Activated naive CD8-positive, alpha-beta T cell treated with anti-CD3 and anti-CD28 coated beads for 36 hours (primary cell): ENCODE data around the gene VIPR2. TPM values are rescaled to one million over a fixed set of nuclear protein-coding genes. Genes with fewer than 3 reads are reported as not detected.

ENCODE experiments used
- DNase-seq: peaks from one replicate; pipeline ENCODE4 v3.0.0; 2021
- H3K27ac Mint-ChIP-seq: one replicate; pipeline ENCODE4 v1.8.0; 2022; ENCODE audit warnings: mild to moderate bottlenecking, moderate library complexity, mixed read lengths
- H3K27me3 Mint-ChIP-seq: one replicate; pipeline ENCODE4 v1.8.0; 2022; ENCODE audit warnings: mild to moderate bottlenecking, mixed read lengths
- H3K36me3 Mint-ChIP-seq: one replicate; pipeline ENCODE4 v1.8.0; 2021; ENCODE audit warnings: mild to moderate bottlenecking, mixed read lengths
- H3K4me1 Mint-ChIP-seq: one replicate; pipeline ENCODE4 v1.8.0; 2021; ENCODE audit warnings: mixed read lengths
- H3K4me3 Mint-ChIP-seq: one replicate; pipeline ENCODE4 v1.8.0; 2022; ENCODE audit warnings: mild to moderate bottlenecking, moderate library complexity, mixed read lengths
- H3K9me3 Mint-ChIP-seq: one replicate; pipeline ENCODE4 v1.8.0; 2022; ENCODE audit warnings: mixed read lengths
- total RNA-seq, 2 experiments: library from RNA; stranded (reverse); gene quantifications; one replicate each; pipeline ENCODE4 v1.2.3, GENCODE V29; 2021

The VIPR2 gene
- total RNA-seq, 2 experiments from 2014 or later: not detected

DNA sequence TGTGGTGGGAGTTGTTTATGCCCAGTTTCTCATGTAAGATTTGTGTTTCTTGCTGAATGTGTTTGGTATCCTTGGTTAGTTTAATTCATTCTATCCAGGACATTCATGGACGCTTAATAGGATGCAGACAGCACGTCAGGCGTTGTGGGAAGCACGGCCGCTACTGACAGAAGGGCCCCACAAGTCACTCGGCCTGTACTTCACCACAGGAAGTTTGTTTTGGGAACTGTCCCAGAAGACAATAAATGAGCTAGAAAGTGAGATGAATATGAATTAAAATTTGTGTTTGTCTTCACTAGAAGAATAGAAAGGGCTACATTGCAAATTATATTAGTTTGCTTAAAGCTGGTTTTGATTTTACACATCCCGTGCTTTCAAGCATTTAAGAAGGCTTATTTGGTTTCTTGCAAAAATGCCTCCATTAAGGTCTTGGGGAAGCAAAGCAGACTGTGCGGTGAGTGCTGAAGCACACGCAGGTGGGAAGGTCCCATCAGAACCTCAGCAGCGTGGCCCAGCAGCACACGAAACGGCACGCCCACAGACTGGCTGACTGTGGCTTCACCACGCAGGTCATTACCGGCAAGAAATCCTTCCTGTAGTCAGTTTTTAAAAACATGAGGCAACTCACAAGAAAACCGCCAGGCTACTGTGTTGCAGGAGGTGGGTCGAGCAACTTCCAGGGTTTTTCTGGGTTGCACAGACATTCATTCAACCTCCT, 74.1 kb downstream of the VIPR2 start:
- Mint-ChIP-seq H3K9me3 (no peaks in the 10 kb centered on the region), H3K36me3 (no peaks in the 10 kb centered on the region), H3K27ac (no peak overlapping the region), H3K27me3 (peaks cover 4% of the 10 kb centered on the region), H3K4me1 (peaks cover 19% of the 10 kb centered on the region), H3K4me3 (no peak overlapping the region)
- DNase-seq: peak; percentile 21

DNA sequence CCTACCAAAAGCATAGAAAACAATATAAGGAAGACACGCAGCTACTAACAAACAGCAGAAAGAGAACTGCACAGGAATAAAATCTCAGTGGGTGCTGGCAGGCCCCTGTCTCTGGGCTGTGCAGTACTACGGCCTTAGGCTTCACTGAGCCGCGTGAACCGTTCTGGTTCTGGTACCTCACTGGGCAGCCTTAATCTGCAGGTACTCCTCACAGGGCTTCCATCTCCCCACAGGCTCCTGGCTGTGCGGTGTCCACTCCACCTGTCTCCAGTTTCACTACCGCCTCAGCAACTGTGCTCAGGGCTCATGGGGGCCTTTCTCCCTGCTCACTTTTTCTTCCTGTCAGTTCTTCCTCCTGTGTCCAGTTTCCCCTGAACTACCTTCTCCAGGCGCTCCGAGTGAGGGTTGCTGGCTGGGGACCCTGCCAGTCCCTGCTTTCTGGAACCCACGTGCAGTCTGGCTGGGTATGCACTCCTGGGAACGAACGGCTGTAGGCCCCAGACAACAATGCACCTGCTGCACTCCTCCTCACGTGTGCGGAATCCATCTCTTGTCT, 75.7 kb downstream of the VIPR2 start:
- H3K27me3 Mint-ChIP-seq: peaks cover 4% of the 10 kb centered on the region
- H3K27ac Mint-ChIP-seq: no peak overlapping the region
- no peak for DNase-seq
- H3K9me3 Mint-ChIP-seq: no peaks in the 10 kb centered on the region
- H3K4me3 Mint-ChIP-seq: no peak overlapping the region
- peaks cover 19% of the 10 kb centered on the region for H3K4me1 Mint-ChIP-seq
- H3K36me3 Mint-ChIP-seq: no peaks in the 10 kb centered on the region

DNA sequence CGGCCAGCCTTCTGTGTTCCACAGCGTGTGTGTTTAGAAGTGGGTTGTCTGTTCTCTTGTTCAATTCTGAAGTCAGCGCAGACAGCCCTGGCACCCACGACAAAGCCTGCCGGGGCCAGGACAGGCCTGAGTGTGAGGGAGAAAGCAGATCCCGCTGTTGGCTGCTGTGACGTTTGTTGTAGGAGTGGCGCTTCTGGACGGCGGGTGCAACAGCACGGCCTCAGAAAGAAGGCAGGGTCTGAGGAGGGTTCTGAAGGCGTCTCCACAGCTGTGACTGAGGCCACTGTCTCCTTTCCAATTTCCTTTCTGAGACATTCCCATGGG, 76.2 kb downstream of the VIPR2 start:
- peaks cover 19% of the 10 kb centered on the region for H3K4me1 Mint-ChIP-seq
- no peak for DNase-seq
- H3K36me3 Mint-ChIP-seq: no peaks in the 10 kb centered on the region
- no peak overlapping the region for H3K4me3 Mint-ChIP-seq
- no peak overlapping the region for H3K27ac Mint-ChIP-seq
- H3K27me3 Mint-ChIP-seq: peaks cover 4% of the 10 kb centered on the region
- no peaks in the 10 kb centered on the region for H3K9me3 Mint-ChIP-seq

DNA sequence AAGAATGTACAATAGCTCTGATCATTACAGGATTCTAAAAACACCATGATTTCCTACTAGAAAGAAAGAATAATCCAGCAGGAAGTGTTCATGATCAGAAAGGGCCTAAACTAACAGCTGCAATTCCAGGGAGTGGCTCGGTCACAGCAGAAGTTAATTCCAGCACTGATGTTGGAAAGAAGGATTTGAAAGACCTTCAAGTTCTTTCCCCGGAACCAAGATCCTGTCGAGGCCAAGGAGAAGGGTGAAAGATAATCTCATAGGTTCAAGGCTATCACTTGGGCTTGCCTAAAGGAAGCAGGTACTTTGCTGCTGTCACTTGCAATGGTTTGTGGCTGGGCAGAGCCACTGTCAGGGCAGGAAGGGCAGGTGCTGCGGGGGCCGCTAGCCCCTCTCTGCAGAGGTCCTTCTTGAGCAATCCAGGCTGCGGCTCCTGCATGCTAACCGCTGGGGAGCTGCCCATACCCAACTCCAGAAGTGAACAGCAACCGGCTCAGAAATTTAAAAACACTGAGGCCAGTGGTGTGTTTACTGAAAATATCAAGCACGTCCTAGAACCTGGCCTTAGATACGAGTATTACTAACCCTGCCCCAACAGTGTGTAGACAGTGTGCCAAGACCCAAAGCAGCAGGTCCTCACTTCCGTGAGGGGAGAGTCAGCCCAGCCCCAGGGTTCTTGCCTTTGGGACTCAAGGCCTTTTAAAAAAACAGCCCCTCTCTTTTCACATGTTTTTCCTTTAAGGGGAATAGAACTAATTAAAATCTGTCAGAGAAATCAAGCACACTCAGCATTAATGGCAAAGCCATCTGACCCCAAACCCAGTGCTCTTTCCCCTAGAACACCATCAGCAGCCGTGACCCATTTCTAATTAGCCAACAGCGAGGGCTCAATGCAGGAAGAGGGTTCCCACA, 76.8 kb downstream of the VIPR2 start:
- DNase-seq: no peak
- Mint-ChIP-seq H3K27me3 (peaks cover 4% of the 10 kb centered on the region), H3K4me1 (peaks cover 19% of the 10 kb centered on the region), H3K4me3 (peak overlapping the region; percentile 29), H3K36me3 (no peaks in the 10 kb centered on the region), H3K9me3 (no peaks in the 10 kb centered on the region), H3K27ac (no peak overlapping the region)

DNA sequence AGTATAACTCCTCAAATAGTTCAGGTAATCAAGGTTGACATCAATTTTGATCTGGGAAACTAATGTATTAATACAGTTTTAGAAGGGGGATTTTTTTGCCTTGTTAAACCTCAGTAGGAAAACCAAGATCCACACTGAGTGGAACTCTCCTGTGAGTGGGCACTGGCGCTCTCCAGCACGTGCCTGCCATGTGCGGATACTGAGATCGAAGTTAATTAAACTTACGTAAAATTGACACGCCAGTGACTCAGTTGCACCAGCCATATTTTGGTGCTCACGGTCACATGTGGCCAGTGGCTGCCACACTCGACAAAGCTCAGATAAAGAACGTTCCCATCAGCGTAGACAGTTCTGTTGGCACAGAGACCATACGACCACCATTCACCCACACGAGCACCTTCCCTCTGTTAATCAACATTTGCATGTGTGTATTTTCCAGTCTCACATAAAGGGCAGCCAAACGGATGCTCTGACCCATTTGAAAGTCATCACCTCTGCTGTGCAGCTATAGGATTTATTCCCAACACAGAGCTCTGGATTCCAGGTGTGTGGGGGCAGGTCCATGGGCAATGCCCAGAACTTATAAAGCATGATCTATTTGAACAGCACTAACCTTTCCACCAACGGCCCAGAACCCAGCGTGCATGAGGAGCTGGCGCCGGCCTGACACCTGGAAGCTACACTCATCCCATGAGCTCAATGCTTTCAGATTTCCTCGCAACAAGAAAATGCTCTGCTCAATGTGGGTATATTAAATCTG, 77.7 kb downstream of the VIPR2 start:
- Mint-ChIP-seq H3K36me3 (no peaks in the 10 kb centered on the region), H3K27me3 (peaks cover 4% of the 10 kb centered on the region), H3K27ac (no peak overlapping the region), H3K4me3 (no peak overlapping the region), H3K9me3 (no peaks in the 10 kb centered on the region), H3K4me1 (peaks cover 19% of the 10 kb centered on the region)
- no peak for DNase-seq

DNA sequence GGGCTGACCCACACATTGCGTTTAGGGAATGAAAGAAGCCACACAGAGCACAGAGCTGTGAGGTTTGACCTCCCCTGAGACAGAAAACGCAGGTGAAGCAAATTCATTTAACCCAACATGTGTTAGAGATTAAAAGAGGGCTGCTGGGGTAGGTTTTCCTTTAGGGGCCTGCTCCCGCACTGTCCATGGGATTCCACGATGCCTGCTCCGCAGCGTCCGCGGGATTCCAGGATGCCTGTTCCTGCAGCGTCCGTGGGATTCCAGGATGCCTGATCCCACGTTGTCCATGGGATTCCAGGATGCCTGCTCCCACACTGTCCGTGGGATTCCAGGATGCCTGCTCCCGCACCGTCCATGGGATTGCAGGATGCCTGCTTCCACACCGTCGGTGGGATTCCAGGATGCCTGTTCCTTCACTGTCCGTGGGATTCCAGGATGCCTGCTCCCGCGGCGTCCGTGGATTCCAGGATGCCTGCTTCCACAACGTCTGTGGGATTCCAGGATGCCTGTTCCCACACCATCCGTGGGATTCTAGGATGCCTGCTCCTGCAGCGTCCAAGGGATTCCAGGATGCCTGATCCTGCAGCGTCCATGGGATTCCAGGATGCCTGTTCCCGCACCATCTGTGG, 78.7 kb downstream of the VIPR2 start:
- Mint-ChIP-seq H3K36me3 (no peaks in the 10 kb centered on the region), H3K4me3 (no peak overlapping the region), H3K27me3 (peaks cover 4% of the 10 kb centered on the region), H3K9me3 (no peaks in the 10 kb centered on the region), H3K4me1 (peaks cover 16% of the 10 kb centered on the region), H3K27ac (no peak overlapping the region)
- DNase-seq: no peak

DNA sequence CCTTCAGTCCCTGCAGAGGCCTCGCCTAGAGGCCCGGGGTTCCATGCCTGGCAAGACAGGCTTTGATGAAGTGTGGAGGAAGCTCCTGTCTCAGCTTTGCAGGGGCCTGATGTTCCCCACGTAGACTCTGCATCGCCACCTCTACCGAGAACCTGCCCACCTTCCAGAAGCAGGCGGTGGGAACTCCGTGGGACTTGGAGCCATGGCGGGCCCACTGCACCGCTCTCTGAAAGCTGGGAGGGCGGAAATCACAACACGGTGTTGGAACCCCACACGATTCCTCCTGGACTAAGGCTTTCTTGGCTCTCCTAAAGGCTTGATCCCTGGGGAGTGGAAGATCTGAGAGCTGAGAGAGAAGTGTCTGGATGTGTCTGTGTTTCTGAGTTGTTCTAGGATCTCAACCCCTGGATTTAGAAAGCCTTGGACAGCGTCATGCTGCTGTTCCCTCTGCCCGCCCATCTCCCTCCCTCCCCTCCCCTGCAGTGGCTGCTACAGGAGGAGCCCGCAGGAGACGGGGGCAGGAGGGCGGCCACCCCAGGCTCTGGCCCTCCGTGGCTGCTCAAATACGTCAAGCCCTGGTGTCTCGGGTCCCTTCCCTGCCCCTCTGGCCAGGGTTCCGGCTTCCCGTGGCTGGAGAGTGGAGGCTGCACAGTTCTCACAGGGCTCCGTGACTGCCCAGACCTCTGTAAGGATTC, 79.7 kb downstream of the VIPR2 start:
- Mint-ChIP-seq H3K36me3 (no peaks in the 10 kb centered on the region), H3K9me3 (no peaks in the 10 kb centered on the region), H3K4me1 (peaks cover 8% of the 10 kb centered on the region), H3K4me3 (no peak overlapping the region), H3K27me3 (peaks cover 4% of the 10 kb centered on the region), H3K27ac (no peak overlapping the region)
- DNase-seq: no peak

DNA sequence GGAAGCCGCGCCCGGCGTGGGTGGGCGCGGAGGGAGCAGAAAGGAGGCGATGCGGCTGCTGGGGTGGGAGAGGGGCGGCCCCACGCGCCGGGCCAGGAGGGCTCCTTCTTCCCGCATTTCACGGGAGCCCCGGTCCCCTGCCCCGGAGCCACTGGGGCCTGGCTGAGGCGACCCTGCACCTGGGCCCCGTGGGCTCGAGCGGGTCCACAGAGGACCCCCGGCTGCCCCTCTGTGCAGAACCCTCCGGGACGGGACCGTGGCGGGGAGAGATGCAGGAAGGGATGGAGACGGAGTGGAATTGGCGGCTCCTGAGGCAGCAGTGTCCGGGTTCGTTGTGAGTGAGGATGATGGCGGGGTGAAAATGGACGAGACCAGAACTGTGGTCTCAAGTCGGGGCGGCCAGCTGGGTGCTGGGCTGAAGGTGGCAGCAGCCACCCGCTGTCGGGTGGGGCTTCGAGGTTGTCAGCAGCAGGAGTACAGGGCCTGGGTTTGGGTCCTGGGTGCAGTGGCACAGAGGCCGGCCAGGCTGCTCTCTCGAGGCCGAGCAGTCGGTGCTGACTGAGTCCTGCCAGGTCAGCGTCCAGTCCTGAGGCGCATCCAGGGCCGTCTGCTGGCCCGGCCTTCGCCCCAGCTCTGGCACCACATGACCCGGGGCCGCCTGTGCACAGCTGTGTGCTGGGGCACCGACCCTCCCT, 80.4 kb downstream of the VIPR2 start:
- Mint-ChIP-seq H3K4me1 (peaks cover 8% of the 10 kb centered on the region), H3K36me3 (no peaks in the 10 kb centered on the region), H3K9me3 (no peaks in the 10 kb centered on the region), H3K4me3 (no peak overlapping the region), H3K27me3 (peaks cover 4% of the 10 kb centered on the region), H3K27ac (no peak overlapping the region)
- no peak for DNase-seq

DNA sequence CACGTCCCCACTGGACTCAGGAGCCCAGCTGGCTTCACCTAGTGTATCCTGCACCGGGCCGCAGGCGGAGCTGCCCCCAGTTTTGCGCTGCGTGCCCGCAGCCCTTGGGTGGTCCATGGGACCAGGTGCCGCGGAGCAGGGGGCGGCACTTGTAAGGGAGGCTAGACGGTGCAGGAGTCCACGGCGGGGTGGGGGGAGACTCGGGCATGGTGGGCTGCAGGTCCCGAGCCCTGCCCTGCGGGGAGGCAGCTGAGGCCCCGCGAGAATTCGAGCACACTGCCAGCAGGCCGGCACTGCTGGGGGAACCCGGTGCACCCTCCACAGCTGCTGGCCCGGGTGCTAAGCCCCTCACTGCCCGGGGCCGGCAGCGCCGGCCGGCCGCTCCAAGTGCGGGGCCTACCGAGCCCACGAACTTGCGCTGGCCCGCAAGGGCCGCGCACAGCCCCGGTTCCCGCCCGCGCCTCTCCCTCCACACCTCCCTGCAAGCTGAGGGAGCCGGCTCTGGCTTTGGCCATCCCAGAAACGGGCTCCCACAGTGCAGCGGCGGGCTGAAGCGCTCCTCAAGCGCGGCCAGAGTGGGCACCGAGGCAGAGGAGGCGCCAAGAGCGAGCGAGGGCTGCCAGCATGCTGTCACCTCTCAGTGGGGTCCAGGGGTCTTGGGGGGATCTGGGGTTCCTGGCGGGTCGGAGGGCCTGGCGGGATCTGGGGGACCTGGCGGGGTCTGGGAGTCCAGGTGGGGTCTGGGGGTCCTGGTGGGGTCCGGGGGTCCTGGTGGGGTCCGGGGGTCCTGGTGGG, 81.4 kb downstream of the VIPR2 start:
- Mint-ChIP-seq H3K27ac (no peak overlapping the region), H3K36me3 (no peaks in the 10 kb centered on the region), H3K9me3 (no peaks in the 10 kb centered on the region), H3K27me3 (peaks cover 3% of the 10 kb centered on the region), H3K4me1 (peaks cover 3% of the 10 kb centered on the region), H3K4me3 (no peak overlapping the region)
- DNase-seq: no peak

DNA sequence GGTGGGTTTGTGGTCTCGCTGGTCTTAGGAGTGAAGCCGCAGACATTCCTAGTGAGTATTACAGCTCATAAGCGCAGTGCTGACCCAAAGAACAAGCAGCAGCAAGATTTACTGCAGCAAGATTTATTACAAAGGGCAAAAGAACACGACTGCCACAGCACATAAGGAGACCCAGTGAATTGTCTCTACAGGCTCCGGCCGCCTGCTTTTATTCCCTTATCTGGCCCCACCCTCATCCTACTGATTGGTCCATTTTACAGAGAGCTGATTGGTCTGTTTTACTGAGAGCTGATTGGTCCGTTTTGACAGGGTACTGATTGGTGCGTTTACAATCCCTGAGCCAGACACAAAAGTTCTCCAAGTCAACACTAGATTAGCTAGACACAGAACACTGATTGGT, 82.1 kb downstream of the VIPR2 start:
- Mint-ChIP-seq H3K4me3 (no peak overlapping the region), H3K9me3 (no peaks in the 10 kb centered on the region), H3K36me3 (no peaks in the 10 kb centered on the region), H3K27me3 (no peaks in the 10 kb centered on the region), H3K27ac (no peak overlapping the region), H3K4me1 (peaks cover 2% of the 10 kb centered on the region)
- DNase-seq: no peak

DNA sequence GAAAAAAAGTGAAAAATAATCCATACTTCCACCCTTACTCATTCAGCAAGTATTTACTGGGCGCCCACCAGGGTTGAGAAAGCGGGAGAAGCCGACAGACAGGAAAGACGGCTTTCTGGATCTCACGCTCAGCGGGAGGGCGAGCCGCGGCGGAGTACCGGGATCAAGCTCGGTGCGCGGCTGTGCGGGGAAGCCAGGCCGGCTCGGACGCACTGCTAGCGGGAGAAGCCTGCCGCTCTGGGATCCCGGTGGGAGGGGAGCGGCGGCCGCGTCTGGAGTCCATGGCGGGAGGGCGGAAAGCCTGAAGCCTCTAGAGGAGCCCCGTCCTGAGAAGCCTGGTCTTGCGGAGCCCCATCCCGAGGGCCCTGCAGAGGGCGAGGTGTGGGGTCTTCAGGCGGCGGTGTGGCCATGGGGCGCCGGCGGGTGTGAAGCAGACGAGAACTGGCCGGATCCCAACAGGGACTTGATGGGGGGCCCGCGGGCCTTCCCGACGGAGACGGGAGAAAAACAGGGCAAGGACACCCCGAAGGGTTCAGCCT, 82.9 kb downstream of the VIPR2 start:
- no peak overlapping the region for H3K4me3 Mint-ChIP-seq
- H3K36me3 Mint-ChIP-seq: no peaks in the 10 kb centered on the region
- no peaks in the 10 kb centered on the region for H3K9me3 Mint-ChIP-seq
- H3K4me1 Mint-ChIP-seq: no peaks in the 10 kb centered on the region
- no peak for DNase-seq
- no peaks in the 10 kb centered on the region for H3K27me3 Mint-ChIP-seq
- no peak overlapping the region for H3K27ac Mint-ChIP-seq

DNA sequence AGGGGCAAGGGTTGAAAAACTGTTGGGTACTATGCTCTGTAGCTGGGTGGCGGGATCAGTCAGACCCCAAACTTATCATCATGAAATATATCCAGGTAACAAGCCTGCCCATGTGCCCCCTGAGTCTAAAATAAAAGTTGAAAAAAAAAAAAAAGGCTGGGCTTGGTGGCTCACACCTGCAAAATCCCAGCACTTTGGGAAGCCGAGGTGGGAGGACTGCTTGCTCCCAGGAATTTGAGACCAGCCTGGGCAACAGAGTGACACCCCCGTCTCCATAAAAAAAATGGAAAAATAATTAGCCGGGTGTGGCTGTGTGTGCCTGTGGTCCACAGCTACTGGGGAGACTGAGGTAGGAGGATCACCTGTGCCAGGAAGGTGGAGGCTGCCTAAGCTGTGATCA, 83.5 kb downstream of the VIPR2 start:
- no peaks in the 10 kb centered on the region for H3K27me3 Mint-ChIP-seq

DNA sequence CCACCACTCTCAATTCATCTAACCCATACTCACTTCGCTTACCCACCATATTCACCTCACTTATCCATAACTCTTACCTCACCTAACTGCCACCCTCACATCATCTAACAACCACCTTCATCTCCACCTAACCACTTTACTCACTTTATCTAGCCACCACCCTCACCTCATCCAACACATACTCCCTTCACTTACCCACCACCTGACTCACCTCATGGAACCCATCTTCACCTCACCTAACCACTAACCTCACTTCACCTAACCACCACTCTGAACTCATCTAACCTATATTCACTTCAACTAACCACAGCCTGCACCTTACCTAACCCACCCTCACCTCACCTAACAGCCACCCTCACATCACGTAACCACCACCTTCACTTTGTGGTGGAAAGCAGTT, 84.2 kb downstream of the VIPR2 start:
- Mint-ChIP-seq H3K27me3 (no peaks in the 10 kb centered on the region), H3K4me3 (no peak overlapping the region), H3K36me3 (no peaks in the 10 kb centered on the region), H3K27ac (no peak overlapping the region), H3K9me3 (no peaks in the 10 kb centered on the region), H3K4me1 (no peaks in the 10 kb centered on the region)
- DNase-seq: no peak

More for the DNA sequence above, 83.5 kb downstream of the VIPR2 start:
- Mint-ChIP-seq H3K4me1 (no peaks in the 10 kb centered on the region), H3K4me3 (no peak overlapping the region), H3K27ac (no peak overlapping the region), H3K36me3 (no peaks in the 10 kb centered on the region), H3K9me3 (no peaks in the 10 kb centered on the region)
- DNase-seq: no peak
